ENCODE results near the gene RPN2. TPM values are rescaled to one million over a fixed set of nuclear protein-coding genes. Genes with fewer than 3 reads are reported as not detected.

The RPN2 gene
- total RNA-seq, 1 experiment from 2014 or later: 220 TPM

DNA sequence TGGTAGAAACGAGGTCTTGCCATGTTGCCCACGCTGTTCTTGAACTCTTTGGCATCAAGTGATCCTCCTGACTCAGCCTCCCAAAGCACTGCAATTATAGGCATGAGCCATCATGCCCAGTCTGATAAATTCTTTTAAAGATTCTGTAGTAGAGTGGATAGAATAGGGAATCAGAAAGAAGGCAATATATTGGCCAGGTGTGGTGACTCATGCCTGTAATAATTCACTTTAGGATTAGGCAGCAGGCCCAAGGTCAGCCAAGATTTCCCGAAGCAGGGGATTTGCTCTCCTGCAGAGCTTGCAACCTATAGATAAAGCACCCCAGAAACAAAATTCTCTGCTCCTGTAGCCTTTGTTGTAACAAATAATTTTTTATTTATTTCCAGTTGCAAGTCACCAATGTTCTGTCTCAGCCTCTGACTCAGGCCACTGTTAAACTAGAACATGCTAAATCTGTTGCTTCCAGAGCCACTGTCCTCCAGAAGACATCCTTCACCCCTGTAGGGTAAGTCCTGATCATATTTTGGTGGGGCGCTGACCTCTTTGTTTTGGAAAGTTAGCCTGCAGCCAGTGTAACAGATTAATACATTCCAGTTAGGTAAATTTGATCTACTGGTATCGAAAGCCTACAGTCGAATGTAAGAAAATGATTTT, 30.7 kb downstream of the RPN2 start:
- no TSS peak for BruUV-seq (replicated peaks)
- Histone ChIP-seq H3K9me2 (ENCODE audit: insufficient read depth) (no peaks in the 10 kb centered on the region), H3K27ac (ENCODE audit: low read depth, low read length) (no peak overlapping the region), H3K9ac (ENCODE audit: low read length) (no peak overlapping the region), H3K79me2 (ENCODE audit: insufficient read depth, low read length) (peaks cover 12% of the 10 kb centered on the region; the same call in 1 of the 2 replicates), H2AFZ (ENCODE audit: low read depth, low read length, poor library complexity, severe bottlenecking) (no peak overlapping the region), H3K9me3 (ENCODE audit: control insufficient read depth in 1 of 2, insufficient read depth in 1 of 2, low read depth in 1 of 2, low read length in 2 of 2) (no peaks in the 10 kb centered on the region), H3K4me2 (ENCODE audit: low read length) (no peak overlapping the region), H4K20me1 (ENCODE audit: insufficient read depth) (no peaks in the 10 kb centered on the region), H3K27me3 (ENCODE audit: insufficient read depth, low read length) (no peaks in the 10 kb centered on the region), H3K4me1 (ENCODE audit: control insufficient read depth in 1 of 2, insufficient read depth in 2 of 2, low read length in 2 of 2) (no peaks in the 10 kb centered on the region), H3K4me3 (replicated peaks in 1 of 2; ENCODE audit: low read depth in 1 of 2, low read length in 2 of 2) (no peak overlapping the region), H3K36me3 (ENCODE audit: control insufficient read depth in 1 of 2, insufficient read depth in 2 of 2, low read length in 2 of 2) (peaks cover 52 to 67% of the 10 kb centered on the region in 2 experiments)
- intact Hi-C loops (cut with micrococcal nuclease): no loop called here
- ChIA-PET CTCF (interaction anchor here (0.7 to 1.3 kb wide), 2 partner anchors 17 to 128 kb away, joined by 3 read pairs; no protein-coding TSS in a partner anchor), RAD21 (ENCODE audit: low non-redundant PET in 1 of 2, low total read pairs in 2 of 2, uncharacterized antibody in 2 of 2, unreplicated experiment in 2 of 2) (no interaction called here), POLR2A (no interaction called here)
- no peak for TF ChIP-seq JUND (IDR thresholded peaks at IDR 0.05)
- TF ChIP-seq POLR2A (IDR thresholded peaks at IDR 0.05; ENCODE audit: borderline replicate concordance, extremely low read depth, insufficient read depth, insufficient read length): no peak
- TF ChIP-seq FOSL1 (IDR thresholded peaks at IDR 0.05; ENCODE audit: low read depth): no peak
- TF ChIP-seq CBX3 (IDR thresholded peaks at IDR 0.05; ENCODE audit: low read depth): no peak
- TF ChIP-seq SRF (IDR thresholded peaks at IDR 0.05; ENCODE audit: low read depth): no peak
- ATAC-seq (no peak), DNase-seq (ENCODE audit: low read depth, low spot score) (no peak)

DNA sequence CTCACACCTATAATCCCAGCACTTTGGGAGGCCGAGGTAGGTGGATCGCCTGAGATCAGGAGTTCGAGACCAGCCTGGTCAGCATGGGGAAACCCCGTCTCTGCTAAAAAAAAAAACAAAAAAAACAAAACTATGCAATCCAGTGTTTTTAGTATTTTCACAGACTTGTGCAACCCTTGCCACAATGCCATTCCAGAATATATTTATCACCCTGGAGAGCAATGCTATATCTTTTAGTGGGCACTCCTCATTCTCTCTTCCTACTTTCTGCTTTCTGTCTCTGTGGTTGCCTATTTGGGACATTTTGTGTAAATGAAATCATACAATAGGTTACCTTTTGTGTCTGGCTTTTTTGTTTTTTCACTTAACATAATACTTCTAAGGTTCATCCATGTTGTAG, 39.3 kb downstream of the RPN2 start:
- Histone ChIP-seq H3K4me1 (ENCODE audit: control insufficient read depth in 1 of 2, insufficient read depth in 2 of 2, low read length in 2 of 2) (no peaks in the 10 kb centered on the region), H2AFZ (ENCODE audit: low read depth, low read length, poor library complexity, severe bottlenecking) (no peak overlapping the region), H4K20me1 (ENCODE audit: insufficient read depth) (peaks cover 14% of the 10 kb centered on the region), H3K27ac (ENCODE audit: low read depth, low read length) (no peak overlapping the region), H3K9me3 (ENCODE audit: control insufficient read depth in 1 of 2, insufficient read depth in 1 of 2, low read depth in 1 of 2, low read length in 2 of 2) (no peaks in the 10 kb centered on the region), H3K4me2 (ENCODE audit: low read length) (no peak overlapping the region), H3K9ac (ENCODE audit: low read length) (no peak overlapping the region), H3K9me2 (ENCODE audit: insufficient read depth) (no peaks in the 10 kb centered on the region), H3K36me3 (ENCODE audit: control insufficient read depth in 1 of 2, insufficient read depth in 2 of 2, low read length in 2 of 2) (peaks cover 34 to 42% of the 10 kb centered on the region in 2 experiments; a peak in 3 of 4 replicates), H3K4me3 (replicated peaks in 1 of 2; ENCODE audit: low read depth in 1 of 2, low read length in 2 of 2) (no peak overlapping the region), H3K27me3 (ENCODE audit: insufficient read depth, low read length) (no peaks in the 10 kb centered on the region), H3K79me2 (ENCODE audit: insufficient read depth, low read length) (peaks cover 24% of the 10 kb centered on the region)
- no TSS peak for BruUV-seq (replicated peaks)
- DNase-seq (ENCODE audit: low read depth, low spot score) (no peak), ATAC-seq (no peak)
- intact Hi-C loops (cut with micrococcal nuclease): no loop called here
- POLR2A ChIA-PET: no interaction called here
- CTCF ChIA-PET: interaction anchor here (1.6 kb wide), 1 partner anchor 27 kb away, joined by 6 read pairs; no protein-coding TSS in a partner anchor
- no peak for TF ChIP-seq POLR2AphosphoS5 (IDR thresholded peaks at IDR 0.05; ENCODE audit: low read depth, low read length)
- TF ChIP-seq, protein P1, sequence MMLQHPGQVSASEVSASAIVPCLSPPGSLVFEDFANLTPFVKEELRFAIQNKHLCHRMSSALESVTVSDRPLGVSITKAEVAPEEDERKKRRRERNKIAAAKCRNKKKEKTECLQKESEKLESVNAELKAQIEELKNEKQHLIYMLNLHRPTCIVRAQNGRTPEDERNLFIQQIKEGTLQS (IDR thresholded peaks at IDR 0.05): no peak
- TF ChIP-seq ZNF274 (IDR thresholded peaks at IDR 0.05; ENCODE audit: low read depth, low read length): no peak
- TF ChIP-seq ELF1 (IDR thresholded peaks at IDR 0.05; ENCODE audit: borderline replicate concordance, low read depth): no peak
- TF ChIP-seq, protein P2, sequence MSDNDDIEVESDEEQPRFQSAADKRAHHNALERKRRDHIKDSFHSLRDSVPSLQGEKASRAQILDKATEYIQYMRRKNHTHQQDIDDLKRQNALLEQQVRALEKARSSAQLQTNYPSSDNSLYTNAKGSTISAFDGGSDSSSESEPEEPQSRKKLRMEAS (IDR thresholded peaks at IDR 0.05): no peak
- no peak for TF ChIP-seq EGR1 (IDR thresholded peaks at IDR 0.05; ENCODE audit: low read depth)
- no peak for TF ChIP-seq SRF (IDR thresholded peaks at IDR 0.05; ENCODE audit: low read depth)
- no peak for TF ChIP-seq EZH2 (IDR thresholded peaks at IDR 0.05)
- no peak for TF ChIP-seq CBX3 (IDR thresholded peaks at IDR 0.05; ENCODE audit: low read depth)
- TF ChIP-seq, protein P3, sequence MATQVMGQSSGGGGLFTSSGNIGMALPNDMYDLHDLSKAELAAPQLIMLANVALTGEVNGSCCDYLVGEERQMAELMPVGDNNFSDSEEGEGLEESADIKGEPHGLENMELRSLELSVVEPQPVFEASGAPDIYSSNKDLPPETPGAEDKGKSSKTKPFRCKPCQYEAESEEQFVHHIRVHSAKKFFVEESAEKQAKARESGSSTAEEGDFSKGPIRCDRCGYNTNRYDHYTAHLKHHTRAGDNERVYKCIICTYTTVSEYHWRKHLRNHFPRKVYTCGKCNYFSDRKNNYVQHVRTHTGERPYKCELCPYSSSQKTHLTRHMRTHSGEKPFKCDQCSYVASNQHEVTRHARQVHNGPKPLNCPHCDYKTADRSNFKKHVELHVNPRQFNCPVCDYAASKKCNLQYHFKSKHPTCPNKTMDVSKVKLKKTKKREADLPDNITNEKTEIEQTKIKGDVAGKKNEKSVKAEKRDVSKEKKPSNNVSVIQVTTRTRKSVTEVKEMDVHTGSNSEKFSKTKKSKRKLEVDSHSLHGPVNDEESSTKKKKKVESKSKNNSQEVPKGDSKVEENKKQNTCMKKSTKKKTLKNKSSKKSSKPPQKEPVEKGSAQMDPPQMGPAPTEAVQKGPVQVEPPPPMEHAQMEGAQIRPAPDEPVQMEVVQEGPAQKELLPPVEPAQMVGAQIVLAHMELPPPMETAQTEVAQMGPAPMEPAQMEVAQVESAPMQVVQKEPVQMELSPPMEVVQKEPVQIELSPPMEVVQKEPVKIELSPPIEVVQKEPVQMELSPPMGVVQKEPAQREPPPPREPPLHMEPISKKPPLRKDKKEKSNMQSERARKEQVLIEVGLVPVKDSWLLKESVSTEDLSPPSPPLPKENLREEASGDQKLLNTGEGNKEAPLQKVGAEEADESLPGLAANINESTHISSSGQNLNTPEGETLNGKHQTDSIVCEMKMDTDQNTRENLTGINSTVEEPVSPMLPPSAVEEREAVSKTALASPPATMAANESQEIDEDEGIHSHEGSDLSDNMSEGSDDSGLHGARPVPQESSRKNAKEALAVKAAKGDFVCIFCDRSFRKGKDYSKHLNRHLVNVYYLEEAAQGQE (IDR thresholded peaks at IDR 0.05; ENCODE audit: low read depth): no peak
- TF ChIP-seq SIN3A (IDR thresholded peaks at IDR 0.05; ENCODE audit: low read depth): no peak
- no peak for TF ChIP-seq POLR2A (IDR thresholded peaks at IDR 0.05; ENCODE audit: borderline replicate concordance, extremely low read depth, insufficient read depth, insufficient read length)
- TF ChIP-seq, protein P4, sequence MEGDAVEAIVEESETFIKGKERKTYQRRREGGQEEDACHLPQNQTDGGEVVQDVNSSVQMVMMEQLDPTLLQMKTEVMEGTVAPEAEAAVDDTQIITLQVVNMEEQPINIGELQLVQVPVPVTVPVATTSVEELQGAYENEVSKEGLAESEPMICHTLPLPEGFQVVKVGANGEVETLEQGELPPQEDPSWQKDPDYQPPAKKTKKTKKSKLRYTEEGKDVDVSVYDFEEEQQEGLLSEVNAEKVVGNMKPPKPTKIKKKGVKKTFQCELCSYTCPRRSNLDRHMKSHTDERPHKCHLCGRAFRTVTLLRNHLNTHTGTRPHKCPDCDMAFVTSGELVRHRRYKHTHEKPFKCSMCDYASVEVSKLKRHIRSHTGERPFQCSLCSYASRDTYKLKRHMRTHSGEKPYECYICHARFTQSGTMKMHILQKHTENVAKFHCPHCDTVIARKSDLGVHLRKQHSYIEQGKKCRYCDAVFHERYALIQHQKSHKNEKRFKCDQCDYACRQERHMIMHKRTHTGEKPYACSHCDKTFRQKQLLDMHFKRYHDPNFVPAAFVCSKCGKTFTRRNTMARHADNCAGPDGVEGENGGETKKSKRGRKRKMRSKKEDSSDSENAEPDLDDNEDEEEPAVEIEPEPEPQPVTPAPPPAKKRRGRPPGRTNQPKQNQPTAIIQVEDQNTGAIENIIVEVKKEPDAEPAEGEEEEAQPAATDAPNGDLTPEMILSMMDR (IDR thresholded peaks at IDR 0.05 in 2 of 3, conservative IDR thresholded peaks at IDR 0.05 in 1 of 3; ENCODE audit: borderline replicate concordance in 1 of 3, insufficient read depth in 1 of 3, low read depth in 2 of 3, low read length in 2 of 3): no peak
- RAD21 ChIA-PET (ENCODE audit: low non-redundant PET in 1 of 2, low total read pairs in 2 of 2, uncharacterized antibody in 2 of 2, unreplicated experiment in 2 of 2): no interaction called here

Data from HCT116 (cell line).